Skin epidermis (tissue), 12 donors: ENCODE results near the gene PARD3B.
A peak's percentile ranks its signal among the peaks of the same experiment; 100 is the strongest.
"Not testable (repeated sequence)": the region's sequence is repeated elsewhere in the genome, so short reads cannot be mapped to it uniquely, and the experiment has no call there.

Experiments used
- H3K27ac ChIP-seq, 21 experiments: fragments of 200-600 bp; sonication (generic) in 11 of 21; one replicate each; pipeline ENCODE4 v1.5.0; 2020; ENCODE audit warnings: mild to moderate bottlenecking in 3 of 21, inconsistent platforms in 2 of 21, moderate library complexity in 2 of 21
- H3K4me3 ChIP-seq, 7 experiments: fragments of 200-600 bp; sonication (generic) in 2 of 7; one replicate each; pipeline ENCODE4 v1.5.0; 2020; ENCODE audit warnings: inconsistent platforms in 2 of 7, mild to moderate bottlenecking in 2 of 7, moderate library complexity in 1 of 7

The PARD3B gene

GRCh38 chr2:204539019-204539385 is 6.3 kb upstream of the PARD3B start:
- H3K27ac ChIP-seq, result no peak overlapping the region
- no peak overlapping the region for H3K4me3 ChIP-seq

GRCh38 chr2:204541637-204542036 is 3.6 kb upstream of the PARD3B start:
- H3K27ac ChIP-seq, result no peak overlapping the region
- H3K4me3 ChIP-seq, result no peak overlapping the region

GRCh38 chr2:204542982-204543608 is 2.2 kb upstream of the PARD3B start:
- H3K4me3 ChIP-seq, result no peak overlapping the region
- no peak overlapping the region for H3K27ac ChIP-seq

DNA sequence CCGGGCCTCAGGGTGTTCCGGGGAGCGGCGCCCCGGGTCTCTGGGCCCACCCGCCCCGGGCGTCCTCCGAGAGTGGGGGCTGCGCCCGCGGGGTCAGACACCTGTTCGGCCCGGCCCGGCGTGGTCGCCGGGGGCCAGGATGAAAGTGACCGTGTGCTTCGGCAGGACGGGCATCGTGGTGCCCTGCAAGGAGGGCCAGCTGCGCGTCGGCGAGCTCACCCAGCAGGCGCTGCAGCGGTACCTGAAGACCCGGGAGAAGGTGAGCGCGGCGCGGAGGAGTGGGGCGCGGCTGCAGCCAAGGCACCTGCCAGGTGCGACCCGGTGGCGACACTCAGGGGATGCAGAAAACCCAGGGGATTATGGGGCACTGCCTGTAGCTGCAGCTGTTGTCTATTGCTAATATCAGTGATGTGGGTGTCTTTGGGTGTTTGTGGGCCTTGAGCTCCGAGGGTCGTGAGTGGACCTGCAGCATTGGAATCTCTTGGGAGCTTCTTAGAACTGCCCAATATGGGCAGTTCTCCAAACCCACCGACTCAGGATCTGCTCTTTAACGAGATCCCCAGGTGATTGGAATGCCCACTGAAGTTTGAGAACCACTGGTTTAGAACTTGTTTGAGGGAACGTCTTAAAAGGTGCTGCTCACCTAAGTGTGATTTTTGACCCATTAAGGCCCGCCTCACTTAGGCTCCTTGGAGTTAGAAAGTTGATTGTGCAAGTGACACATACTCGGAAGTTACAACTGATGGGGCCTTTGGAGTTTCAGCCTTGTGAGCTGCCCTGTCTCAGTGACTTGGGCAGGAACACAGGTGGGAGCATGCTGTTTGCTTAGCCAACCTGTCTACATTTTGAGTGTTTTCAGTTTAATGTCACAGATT is 823 bp downstream of the PARD3B start:
- Histone ChIP-seq H3K4me3 (peak overlapping the region; percentile 47 to 95 (median 83)), H3K27ac (peak overlapping the region; percentile 15 to 94 (median 85))

DNA sequence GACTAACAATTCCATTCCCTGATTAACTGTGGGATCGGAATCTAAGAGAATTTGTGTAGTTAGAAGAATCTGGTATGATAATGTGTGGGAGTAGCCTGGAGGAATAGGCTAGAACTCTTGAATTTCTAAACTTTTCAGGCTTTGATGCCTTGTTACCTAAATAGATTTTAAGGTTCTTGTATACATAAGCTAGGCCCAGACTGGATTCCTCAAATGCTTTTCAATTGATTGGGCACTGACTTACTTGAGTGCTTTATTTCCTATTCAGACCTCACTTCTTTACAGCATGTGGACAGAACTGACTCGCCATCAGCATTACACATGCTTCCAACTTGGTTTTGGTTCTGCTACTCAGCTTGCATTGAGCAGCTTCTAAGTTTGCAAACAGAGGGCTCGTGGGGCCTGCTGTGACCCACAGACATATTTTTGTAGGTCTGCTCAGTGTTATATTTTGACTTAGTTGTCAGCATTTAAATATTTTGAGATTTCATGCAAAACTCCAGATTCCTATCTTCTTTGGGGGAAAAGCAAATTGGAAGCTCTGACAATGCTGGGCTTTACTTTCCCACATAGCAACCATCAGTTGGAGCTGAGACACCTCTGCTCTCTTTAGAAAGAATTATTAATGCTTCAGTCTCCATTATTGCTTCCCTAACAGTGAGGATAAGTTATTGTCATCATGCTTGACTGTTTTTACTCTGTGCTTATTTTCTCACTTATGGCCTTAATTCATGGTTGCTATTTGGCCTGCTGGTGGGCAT is 5.7 kb downstream of the PARD3B start:
- no peak overlapping the region for H3K4me3 ChIP-seq

DNA sequence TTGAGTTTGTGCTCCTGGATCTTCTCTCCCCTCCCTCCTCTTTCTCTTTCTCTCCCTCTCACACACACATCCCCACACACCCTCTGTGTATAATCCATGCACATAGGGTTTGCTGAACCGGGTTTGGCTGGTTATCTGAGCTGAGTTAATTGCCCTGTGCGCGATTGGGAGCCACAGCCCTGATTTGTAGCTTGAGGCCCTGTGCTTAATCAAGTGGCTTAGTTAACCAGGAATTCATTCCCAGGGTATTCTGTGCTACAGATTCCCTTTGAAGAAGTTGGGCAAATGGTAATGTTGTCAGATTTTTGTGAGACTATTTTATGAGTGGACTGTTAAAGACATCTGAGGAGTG is 6.2 kb downstream of the PARD3B start:
- H3K4me3 ChIP-seq, result no peak overlapping the region
- peak overlapping the region in 4 of 21 experiments; percentile 6 to 61 (median 28) for H3K27ac ChIP-seq

More for the DNA sequence above, 5.7 kb downstream of the PARD3B start:
- H3K27ac ChIP-seq, result peak overlapping the region in 7 of 21 experiments; percentile 6 to 63 (median 31)

DNA sequence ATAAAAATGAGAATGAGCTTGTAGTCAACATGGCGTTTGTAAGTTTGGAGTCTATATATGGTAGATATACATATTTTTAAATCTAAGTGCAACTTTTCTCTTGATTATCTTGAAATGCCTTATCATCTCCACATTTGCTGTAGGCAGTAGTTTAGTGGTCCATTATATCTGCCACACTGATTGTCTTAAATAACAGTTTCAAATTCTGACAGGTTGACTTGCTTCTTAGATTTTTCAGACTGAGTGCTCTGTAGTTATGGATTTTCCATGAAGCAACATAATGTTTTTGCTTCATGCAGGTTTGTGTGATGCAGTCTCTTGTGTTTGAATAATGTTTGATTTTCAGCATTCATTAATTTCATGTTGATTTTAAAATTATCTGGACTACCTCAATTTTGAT is 12.3 kb downstream of the PARD3B start:
- no peak overlapping the region for H3K4me3 ChIP-seq
- H3K27ac ChIP-seq, result no peak overlapping the region

DNA sequence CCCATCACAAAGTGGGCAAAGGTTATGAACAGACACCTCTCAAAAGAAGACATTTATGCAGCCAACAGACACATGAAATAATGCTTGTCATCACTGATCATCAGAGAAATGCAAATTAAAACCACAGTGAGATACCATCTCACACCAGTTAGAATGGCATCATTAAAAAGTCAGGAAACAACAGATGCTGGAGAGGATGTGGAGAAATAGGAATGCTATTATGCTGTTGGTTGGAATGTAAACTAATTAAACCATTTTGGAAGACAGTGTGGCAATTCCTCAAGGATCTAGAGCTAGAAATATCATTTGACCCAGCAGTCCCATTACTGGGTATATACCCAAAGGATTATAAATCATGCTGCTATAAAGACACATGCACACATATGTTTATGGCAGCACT is 14.1 kb downstream of the PARD3B start:
- not testable (repeated sequence) for H3K27ac ChIP-seq, H3K4me3 ChIP-seq

DNA sequence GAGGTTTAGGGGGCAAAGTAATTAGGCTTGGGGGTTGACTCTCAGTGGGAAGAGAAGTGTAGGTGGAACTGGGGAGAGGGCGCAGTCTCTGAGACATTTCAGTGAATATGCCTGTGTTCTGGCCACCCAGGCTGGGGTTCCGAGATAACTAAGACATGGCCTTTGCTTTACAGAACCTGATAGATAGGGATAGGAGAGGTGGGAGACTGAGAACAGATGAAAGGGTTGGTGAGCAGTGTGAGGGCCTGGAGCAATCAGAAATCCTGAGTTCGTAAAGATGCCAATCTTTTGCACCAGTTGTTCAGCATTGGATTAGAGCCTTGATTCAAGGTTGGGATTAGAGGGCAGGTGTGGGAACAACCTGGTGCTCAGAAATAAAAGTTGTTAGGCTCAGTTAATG is 15.6 kb downstream of the PARD3B start:
- H3K4me3 ChIP-seq, result no peak overlapping the region

DNA sequence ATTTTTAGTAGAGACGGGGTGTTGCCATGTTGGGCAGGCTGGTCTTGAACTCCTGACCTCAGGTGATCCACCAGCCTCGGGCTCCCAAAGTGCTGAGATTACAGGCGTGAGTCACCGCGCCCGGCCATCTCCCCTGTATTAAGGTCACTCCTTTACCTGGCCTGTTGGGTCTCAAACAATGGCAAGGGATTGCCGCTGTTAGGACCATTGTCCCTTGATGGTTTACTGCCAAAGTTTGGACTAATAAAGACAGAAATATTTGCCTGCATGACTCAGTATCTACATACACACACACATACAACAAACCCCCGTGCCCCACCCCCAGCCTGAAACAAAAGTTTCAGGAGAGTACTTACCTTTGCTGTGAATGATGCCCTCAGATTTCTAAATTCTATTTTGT is 16.5 kb downstream of the PARD3B start:
- peak overlapping the region in 6 of 21 experiments; percentile 3 to 54 (median 35) for H3K27ac ChIP-seq
- H3K4me3 ChIP-seq, result no peak overlapping the region

More for the DNA sequence above, 15.6 kb downstream of the PARD3B start:
- H3K27ac ChIP-seq, result no peak overlapping the region

DNA sequence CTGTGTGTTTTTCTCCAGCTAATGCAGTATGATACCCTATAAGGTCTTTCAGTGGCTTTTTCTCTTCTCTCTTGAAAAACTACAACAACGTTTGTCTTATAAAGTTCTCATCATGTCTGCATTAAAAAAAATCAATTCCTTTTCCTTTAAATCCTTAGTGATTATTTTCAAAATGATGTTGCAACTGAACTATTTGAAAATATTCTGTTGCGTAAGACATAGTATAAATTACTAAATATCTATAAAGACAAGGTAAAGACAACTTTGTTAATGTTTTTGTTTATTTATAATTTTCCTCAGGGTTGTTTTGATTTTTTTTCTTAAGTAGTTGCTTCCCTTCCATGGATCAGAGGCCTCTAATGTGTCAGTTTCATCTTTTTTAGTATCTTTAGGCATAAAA is 21.2 kb downstream of the PARD3B start:
- H3K27ac ChIP-seq, result no peak overlapping the region
- H3K4me3 ChIP-seq, result no peak overlapping the region

DNA sequence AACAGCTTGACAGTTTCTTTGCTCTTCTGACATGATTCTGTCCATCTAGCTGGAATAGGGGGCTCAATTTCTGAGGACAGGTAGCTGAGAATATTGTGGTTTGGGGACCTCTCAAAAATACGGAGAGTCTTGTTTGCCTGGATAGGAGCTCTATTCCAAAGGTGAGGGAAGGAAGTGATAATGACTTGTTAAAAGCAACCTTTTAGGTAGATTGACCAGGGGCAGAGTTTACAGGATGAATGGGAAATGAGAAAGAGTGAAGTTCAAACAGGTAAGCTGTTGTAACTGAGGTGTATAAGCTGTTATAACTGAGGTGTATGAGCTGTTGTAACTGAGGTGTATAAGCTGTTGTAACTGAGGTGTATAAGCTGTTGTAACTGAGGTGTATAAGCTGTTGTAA is 25.1 kb downstream of the PARD3B start:
- Histone ChIP-seq H3K27ac (no peak overlapping the region), H3K4me3 (no peak overlapping the region)

DNA sequence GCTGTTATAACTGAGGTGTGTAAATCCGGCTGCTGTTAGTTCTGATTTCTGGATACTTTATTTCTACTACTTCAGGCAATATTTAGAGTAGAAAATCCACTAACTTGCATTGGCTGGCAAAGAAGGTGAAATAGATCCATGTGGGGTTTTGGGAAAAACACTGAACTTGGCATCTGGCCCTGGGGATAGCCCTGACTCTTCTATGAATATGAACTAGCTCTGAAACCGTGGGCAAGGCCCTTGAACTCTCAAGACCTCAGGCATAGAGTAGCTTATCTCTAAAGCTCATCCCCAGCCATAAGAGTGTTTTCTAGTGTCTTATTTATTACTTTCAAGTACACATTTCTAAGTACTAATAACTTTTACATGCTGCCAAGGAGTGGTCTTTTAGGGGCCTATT is 25.8 kb downstream of the PARD3B start:
- Histone ChIP-seq H3K27ac (no peak overlapping the region), H3K4me3 (no peak overlapping the region)

GRCh38 chr2:204571911-204572310 is 26.6 kb downstream of the PARD3B start:
- Histone ChIP-seq H3K4me3 (no peak overlapping the region), H3K27ac (no peak overlapping the region)

DNA sequence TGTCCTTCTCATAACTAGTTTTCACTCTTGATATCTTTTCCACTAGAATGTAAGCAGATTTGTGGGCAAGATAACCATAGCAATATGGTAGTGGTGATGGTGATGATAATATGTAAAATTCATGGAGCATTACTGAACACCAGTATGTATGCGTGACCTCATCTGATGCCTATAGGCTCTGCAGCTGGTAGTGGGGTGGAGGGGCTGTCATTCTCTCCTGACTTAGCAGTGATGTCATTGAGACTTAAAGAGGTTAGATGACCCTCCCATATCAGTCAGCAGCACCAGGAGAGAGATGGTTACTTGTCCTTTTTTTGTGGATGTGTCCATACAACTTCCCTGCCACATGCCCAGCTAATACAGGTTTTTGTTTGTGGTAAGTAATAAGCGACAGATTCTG is 27.9 kb downstream of the PARD3B start:
- Histone ChIP-seq H3K4me3 (no peak overlapping the region), H3K27ac (peak overlapping the region in 1 of 21 experiments; percentile 9)

- H3K27ac ChIP-seq, result no peak overlapping the region
Measured at GRCh38 chr2:204574486-204574885, 29.2 kb downstream of the PARD3B start.

DNA sequence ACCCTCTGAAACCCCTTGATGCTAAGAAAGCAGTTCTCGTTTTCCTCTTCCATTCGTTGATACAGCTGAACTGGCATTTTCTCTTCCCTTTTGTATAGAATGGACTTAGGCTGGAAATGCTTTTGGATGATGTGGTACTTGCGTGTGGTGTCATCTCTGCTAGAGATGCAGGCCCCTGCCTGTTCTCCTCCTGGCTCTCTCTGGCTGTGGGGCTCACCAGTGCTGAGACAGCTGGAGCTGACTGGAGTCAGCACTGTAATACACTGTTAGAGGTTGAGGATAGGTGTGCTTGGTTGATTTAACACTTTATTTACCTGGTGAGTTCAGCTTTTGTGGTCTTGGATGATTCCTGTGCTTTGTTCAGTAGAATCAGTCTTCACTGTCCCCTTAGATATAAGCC is 30.2 kb downstream of the PARD3B start:
- Histone ChIP-seq H3K27ac (peak overlapping the region in 1 of 21 experiments; percentile 17), H3K4me3 (no peak overlapping the region)

More at GRCh38 chr2:204574486-204574885, 29.2 kb downstream of the PARD3B start:
- no peak overlapping the region for H3K4me3 ChIP-seq

DNA sequence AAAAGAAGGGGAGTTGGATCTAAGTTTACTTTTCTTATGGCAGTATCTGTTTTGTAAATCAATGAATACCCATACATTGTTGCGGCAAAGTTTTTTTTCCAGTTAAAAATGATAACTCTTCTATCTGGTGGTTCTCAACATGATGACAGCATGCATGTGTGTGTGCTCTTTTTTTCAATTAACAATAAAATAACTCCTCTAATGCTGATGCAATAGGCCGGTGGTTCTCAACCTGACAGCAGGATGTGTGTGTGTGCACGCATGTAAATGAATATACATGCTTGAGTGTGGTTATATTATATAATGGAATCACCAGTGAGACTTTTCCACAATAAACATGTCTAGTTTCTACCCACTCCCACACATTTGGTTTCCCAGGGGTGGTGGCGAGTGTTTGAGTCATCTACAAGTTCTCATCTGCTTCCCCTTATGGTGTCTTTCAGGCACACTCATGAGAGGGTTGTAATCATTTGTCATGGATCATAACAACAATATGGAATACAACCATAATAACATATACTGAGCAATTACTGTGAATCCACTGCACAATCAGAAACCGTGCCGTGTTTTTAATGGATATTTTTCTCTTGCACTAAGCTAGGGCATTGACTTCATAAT is 31.2 kb downstream of the PARD3B start:
- no peak overlapping the region for H3K4me3 ChIP-seq
- H3K27ac ChIP-seq, result no peak overlapping the region

- Histone ChIP-seq H3K4me3 (no peak overlapping the region), H3K27ac (no peak overlapping the region)
Measured at GRCh38 chr2:204578928-204579598, 33.8 kb downstream of the PARD3B start.

DNA sequence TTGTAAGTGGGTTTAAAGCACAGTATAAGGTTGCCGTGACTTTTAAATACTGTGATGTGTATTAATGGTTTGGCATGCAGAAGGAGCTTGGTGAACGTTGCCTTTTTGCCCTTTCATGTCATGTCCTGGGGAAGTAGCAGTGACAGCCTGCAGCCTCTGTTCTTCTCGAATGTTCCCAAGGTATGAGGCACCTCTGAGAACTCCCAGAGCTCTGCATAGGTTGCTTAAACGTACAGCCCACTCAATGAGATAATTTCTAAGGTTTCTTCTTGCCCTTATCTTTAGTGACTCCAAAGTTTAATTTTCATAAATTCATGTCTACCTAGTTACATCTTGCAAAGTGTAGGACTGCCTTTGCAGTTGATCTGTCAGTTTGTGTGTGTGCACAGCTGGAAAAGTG is 36.7 kb downstream of the PARD3B start:
- H3K4me3 ChIP-seq, result no peak overlapping the region
- no peak overlapping the region for H3K27ac ChIP-seq
